Measurements from ENCODE around the gene RNF32.
"Not testable (repeated sequence)": the region's sequence is repeated elsewhere in the genome, so short reads cannot be mapped to it uniquely, and the experiment has no call there.

The RNF32 gene

GRCh38 chr7:156642306-156643045, 1.9 kb downstream of the RNF32 start:
- no peak for DNase-seq (ENCODE audit: low spot score)

- DNase-seq (ENCODE audit: low spot score) = not testable (repeated sequence)
Observed at GRCh38 chr7:156647330-156647729, 6.8 kb downstream of the RNF32 start.

- no peak for DNase-seq (ENCODE audit: low spot score)
Observed at GRCh38 chr7:156650042-156650441, 9.5 kb downstream of the RNF32 start.

GRCh38 chr7:156651474-156651873, 10.9 kb downstream of the RNF32 start:
- DNase-seq (ENCODE audit: low spot score) = no peak

- no peak for DNase-seq (ENCODE audit: low spot score)
Observed at GRCh38 chr7:156652886-156653568, 12.5 kb downstream of the RNF32 start.

GRCh38 chr7:156654511-156655234, 14.1 kb downstream of the RNF32 start:
- no peak for DNase-seq (ENCODE audit: low spot score)

- DNase-seq (ENCODE audit: low spot score) = no peak
Observed at GRCh38 chr7:156655251-156655650, 14.7 kb downstream of the RNF32 start.

GRCh38 chr7:156655983-156656382, 15.4 kb downstream of the RNF32 start:
- no peak for DNase-seq (ENCODE audit: low spot score)

GRCh38 chr7:156656598-156656997, 16.0 kb downstream of the RNF32 start:
- no peak for DNase-seq (ENCODE audit: low spot score)

- DNase-seq (ENCODE audit: low spot score) = no peak
Observed at GRCh38 chr7:156657681-156658080, 17.1 kb downstream of the RNF32 start.

- no peak for DNase-seq (ENCODE audit: low spot score)
Observed at GRCh38 chr7:156659203-156659602, 18.6 kb downstream of the RNF32 start.

GRCh38 chr7:156659961-156660360, 19.4 kb downstream of the RNF32 start:
- DNase-seq (ENCODE audit: low spot score) = no peak

GRCh38 chr7:156661637-156662036, 21.1 kb downstream of the RNF32 start:
- DNase-seq (ENCODE audit: low spot score) = no peak

- DNase-seq (ENCODE audit: low spot score) = no peak
Observed at GRCh38 chr7:156662277-156662676, 21.7 kb downstream of the RNF32 start.

- no peak for DNase-seq (ENCODE audit: low spot score)
Observed at GRCh38 chr7:156665101-156665500, 24.5 kb downstream of the RNF32 start.

GRCh38 chr7:156666368-156667109, 26.0 kb downstream of the RNF32 start:
- no peak for DNase-seq (ENCODE audit: low spot score)

GRCh38 chr7:156667110-156667426, 26.5 kb downstream of the RNF32 start:
- no peak for DNase-seq (ENCODE audit: low spot score)

- DNase-seq (ENCODE audit: low spot score) = no peak
Observed at GRCh38 chr7:156668130-156668741, 27.7 kb downstream of the RNF32 start.

- DNase-seq (ENCODE audit: low spot score) = no peak
Observed at GRCh38 chr7:156669035-156669828, 28.7 kb downstream of the RNF32 start.

- DNase-seq (ENCODE audit: low spot score) = no peak
Observed at GRCh38 chr7:156673454-156673853, 32.9 kb downstream of the RNF32 start.

- DNase-seq (ENCODE audit: low spot score) = no peak
Observed at GRCh38 chr7:156673902-156674301, 33.3 kb downstream of the RNF32 start.

Measured in germinal center (tissue), 1 donor.